OCI-LY3 (cell line): Measurements from ENCODE around the gene MAGIX.
"Not testable (repeated sequence)": the region's sequence is repeated elsewhere in the genome, so short reads cannot be mapped to it uniquely, and the experiment has no call there.

ENCODE experiments used
- H2AFZ ChIP-seq: fragments of 200-600, 300-600 bp; shearing (Covaris generic); 2 replicates; pipeline ENCODE4 v1.6.0; 2014; ENCODE audit warnings: antibody characterized with exemption, low read depth, low read length
- H3K27ac ChIP-seq: fragments of 200-600, 300-600 bp; sonication (generic); 2 replicates; pipeline ENCODE4 v1.5.1; 2014; ENCODE audit warnings: mild to moderate bottlenecking, low read length, moderate library complexity, mixed read lengths
- H3K27me3 ChIP-seq: fragments of 200-600, 300-600 bp; sonication (generic); 2 replicates; pipeline ENCODE4 v1.6.1; 2014; ENCODE audit warnings: low read depth, low read length, mixed read lengths
- H3K36me3 ChIP-seq: fragments of 200-600, 300-600 bp; sonication (generic); replicated peaks from 2 replicates; pipeline ENCODE3; 2014; ENCODE audit warnings: low read depth, low read length, mixed read lengths
- H3K4me1 ChIP-seq: fragments of 300-600, 200-600 bp; sonication (generic); 2 replicates; pipeline ENCODE4 v1.6.1; 2014; ENCODE audit warnings: low read length, mixed read lengths
- H3K4me2 ChIP-seq: fragments of 200-600, 300-600 bp; sonication (generic); 2 replicates; pipeline ENCODE4 v1.6.1; 2014; ENCODE audit warnings: low read length, mixed read lengths
- H3K4me3 ChIP-seq: fragments of 300-600, 200-600 bp; sonication (generic); 2 replicates; pipeline ENCODE4 v1.5.1; 2014; ENCODE audit warnings: antibody characterized with exemption, mild to moderate bottlenecking, low read length, moderate library complexity
- H3K79me2 ChIP-seq: fragments of 300-600, 200-600 bp; shearing (Covaris generic); 2 replicates; pipeline ENCODE4 v1.6.1; 2014; ENCODE audit warnings: mild to moderate bottlenecking, low read length, mixed read lengths
- H3K9ac ChIP-seq: fragments of 300-600, 200-600 bp; shearing (Covaris generic); 2 replicates; pipeline ENCODE4 v1.6.0; 2014; ENCODE audit warnings: mild to moderate bottlenecking, low read length, moderate library complexity
- H3K9me3 ChIP-seq: fragments of 200-600, 300-600 bp; shearing (Covaris generic); 2 replicates; pipeline ENCODE4 v1.6.1; 2014; ENCODE audit warnings: low read length, mixed read lengths; ENCODE audit not compliant: insufficient read depth
- H4K20me1 ChIP-seq: fragments of 200-600, 300-600 bp; sonication (generic); 2 replicates; pipeline ENCODE4 v1.6.1; 2016; ENCODE audit warnings: low read length, mixed read lengths; ENCODE audit not compliant: insufficient read depth
- CTCF ChIP-seq: fragments of 200-600, 300-600 bp; sonication (generic); IDR thresholded peaks from 2 replicates; pipeline ENCODE4 v1.5.1; 2014; ENCODE audit warnings: antibody characterized with exemption, low read length, low read depth
- EZH2phosphoT487 ChIP-seq: fragments of 200-600 bp; shearing (Covaris generic); IDR thresholded peaks from 2 replicates; pipeline ENCODE4 v1.6.1; 2018; ENCODE audit warnings: antibody characterized with exemption, mixed run types, low read depth

Gene MAGIX

GRCh38 chrX:49120091-49120490 lies 42.5 kb upstream of the MAGIX start:
- Histone ChIP-seq H3K4me3 (no peak overlapping the region), H4K20me1 (no peaks in the 10 kb centered on the region), H3K36me3 (no peaks in the 10 kb centered on the region), H3K27me3 (no peaks in the 10 kb centered on the region), H3K79me2 (peaks cover 14% of the 10 kb centered on the region), H3K27ac (no peak overlapping the region), H3K4me1 (peaks cover 9% of the 10 kb centered on the region), H3K9ac (no peak overlapping the region), H2AFZ (no peak overlapping the region), H3K4me2 (no peak overlapping the region), H3K9me3 (no peaks in the 10 kb centered on the region)
- TF ChIP-seq CTCF (peak; percentile 23), EZH2phosphoT487 (no peak)

GRCh38 chrX:49122499-49122898 lies 40.1 kb upstream of the MAGIX start:
- no peak for TF ChIP-seq EZH2phosphoT487
- TF ChIP-seq CTCF, result no peak
- H3K79me2 ChIP-seq, result peaks cover 14% of the 10 kb centered on the region
- peaks cover 9% of the 10 kb centered on the region for H3K4me1 ChIP-seq
- no peaks in the 10 kb centered on the region for H3K36me3 ChIP-seq
- no peaks in the 10 kb centered on the region for H3K27me3 ChIP-seq
- peak overlapping the region; percentile 99 for H3K4me3 ChIP-seq
- H3K9ac ChIP-seq, result peak overlapping the region; percentile 93; the same call in 1 of the 2 replicates
- H4K20me1 ChIP-seq, result no peaks in the 10 kb centered on the region
- peak overlapping the region; percentile 96 for H3K4me2 ChIP-seq
- H3K9me3 ChIP-seq, result no peaks in the 10 kb centered on the region
- no peak overlapping the region for H3K27ac ChIP-seq
- H2AFZ ChIP-seq, result no peak overlapping the region

- H3K27me3 ChIP-seq, H3K36me3 ChIP-seq, H3K27ac ChIP-seq, H2AFZ ChIP-seq, H3K79me2 ChIP-seq, H3K4me3 ChIP-seq, H3K9ac ChIP-seq, H3K4me1 ChIP-seq, H3K9me3 ChIP-seq, H4K20me1 ChIP-seq, H3K4me2 ChIP-seq: not testable (repeated sequence)
These were observed 34.8 kb upstream of the MAGIX start for GRCh38 chrX:49127742-49128258.

DNA sequence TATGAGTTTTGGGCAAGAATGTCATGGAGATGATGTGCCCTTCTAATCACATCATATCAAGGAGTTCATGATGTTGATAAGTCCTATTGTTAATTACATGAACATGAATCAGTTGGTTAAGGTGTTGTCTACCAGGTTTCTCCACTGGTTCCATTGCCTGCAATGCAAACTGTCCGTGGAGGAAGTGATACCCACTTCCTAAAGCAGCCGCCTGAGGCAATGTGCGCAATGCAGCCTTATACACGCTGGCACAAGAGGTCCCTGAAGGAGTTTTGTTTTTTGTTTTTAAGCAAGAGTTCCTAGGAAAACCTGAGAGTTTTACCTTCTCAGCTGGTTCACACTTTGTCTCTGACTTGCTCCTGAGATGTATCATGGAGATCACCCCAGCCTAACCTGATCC lies 33.1 kb upstream of the MAGIX start:
- H3K36me3 ChIP-seq, result no peaks in the 10 kb centered on the region
- no peak overlapping the region for H3K9ac ChIP-seq
- TF ChIP-seq CTCF (no peak), EZH2phosphoT487 (no peak)
- no peaks in the 10 kb centered on the region for H3K27me3 ChIP-seq
- H3K4me2 ChIP-seq, result peak overlapping the region; percentile 16; the same call in 1 of the 2 replicates
- H3K79me2 ChIP-seq, result no peaks in the 10 kb centered on the region
- no peaks in the 10 kb centered on the region for H4K20me1 ChIP-seq
- no peaks in the 10 kb centered on the region; the same call in 1 of the 2 replicates for H3K4me1 ChIP-seq
- H3K4me3 ChIP-seq, result no peak overlapping the region
- H3K27ac ChIP-seq, result no peak overlapping the region
- no peaks in the 10 kb centered on the region for H3K9me3 ChIP-seq
- no peak overlapping the region for H2AFZ ChIP-seq

DNA sequence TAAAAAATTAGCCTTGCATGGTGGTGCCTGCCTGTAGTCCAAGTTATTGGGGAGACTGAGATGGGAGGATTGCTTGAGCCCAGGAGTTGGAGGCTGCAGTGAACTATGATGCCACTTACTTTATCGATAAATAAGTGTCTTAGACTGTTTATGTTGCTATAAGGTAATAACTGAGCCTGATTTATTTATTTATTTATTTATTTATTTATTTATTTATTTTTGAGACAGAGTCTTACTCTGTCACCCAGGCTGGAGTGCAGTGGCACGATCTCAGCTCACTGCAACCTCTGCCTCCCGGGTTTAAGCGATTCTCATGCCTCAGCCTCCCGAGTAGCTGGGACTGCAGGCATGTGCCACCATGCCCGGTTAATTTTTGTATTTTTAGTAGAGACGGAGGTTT lies 30.3 kb upstream of the MAGIX start:
- not testable (repeated sequence) for H3K27me3 ChIP-seq, H2AFZ ChIP-seq, H3K79me2 ChIP-seq, H3K9me3 ChIP-seq, H3K4me2 ChIP-seq, H4K20me1 ChIP-seq, H3K9ac ChIP-seq, H3K27ac ChIP-seq, H3K4me3 ChIP-seq, H3K36me3 ChIP-seq, H3K4me1 ChIP-seq
